T-helper 1 cell treated with Interleukin-12 subunit alpha and Interleukin-12 subunit beta and Interleukin-4 antibody, amounts not matched to agents 30 μg/mL and 1 μg/mL, for 36 hours (primary cell): ENCODE measurements around the gene VPS35L.

Experiments used
- H3K27ac Mint-ChIP-seq: one replicate; pipeline ENCODE4 v1.8.0; 2021; ENCODE audit warnings: mild to moderate bottlenecking, mixed read lengths
- H3K27me3 Mint-ChIP-seq: one replicate; pipeline ENCODE4 v1.8.0; 2021; ENCODE audit warnings: low read depth, mixed read lengths
- H3K36me3 Mint-ChIP-seq: one replicate; pipeline ENCODE4 v1.8.0; 2021; ENCODE audit warnings: low read depth, mixed read lengths
- H3K4me1 Mint-ChIP-seq: one replicate; pipeline ENCODE4 v1.8.0; 2021; ENCODE audit warnings: low read depth, mixed read lengths
- H3K4me3 Mint-ChIP-seq: one replicate; pipeline ENCODE4 v1.8.0; 2021; ENCODE audit warnings: mild to moderate bottlenecking, moderate library complexity, mixed read lengths
- H3K9me3 Mint-ChIP-seq: one replicate; pipeline ENCODE4 v1.8.0; 2021; ENCODE audit warnings: mixed read lengths

Gene VPS35L

GRCh38 chr16:19694989-19695388, 139.5 kb downstream of the VPS35L start:
- H3K9me3 Mint-ChIP-seq, result no peaks in the 10 kb centered on the region
- H3K4me3 Mint-ChIP-seq, result no peak overlapping the region
- no peaks in the 10 kb centered on the region for H3K27me3 Mint-ChIP-seq
- H3K36me3 Mint-ChIP-seq, result peaks cover 15% of the 10 kb centered on the region
- no peak overlapping the region for H3K27ac Mint-ChIP-seq
- H3K4me1 Mint-ChIP-seq, result peaks cover 30% of the 10 kb centered on the region

GRCh38 chr16:19696328-19696727, 140.8 kb downstream of the VPS35L start:
- Mint-ChIP-seq H3K9me3 (no peaks in the 10 kb centered on the region), H3K27ac (peak overlapping the region; percentile 26), H3K4me3 (no peak overlapping the region)

GRCh38 chr16:19696961-19697360, 141.5 kb downstream of the VPS35L start:
- Mint-ChIP-seq H3K36me3 (peaks cover 19% of the 10 kb centered on the region), H3K4me3 (no peak overlapping the region), H3K27ac (no peak overlapping the region), H3K27me3 (no peaks in the 10 kb centered on the region), H3K9me3 (no peaks in the 10 kb centered on the region), H3K4me1 (peaks cover 28% of the 10 kb centered on the region)

More at GRCh38 chr16:19696328-19696727, 140.8 kb downstream of the VPS35L start:
- peaks cover 28% of the 10 kb centered on the region for H3K4me1 Mint-ChIP-seq
- H3K36me3 Mint-ChIP-seq, result peaks cover 19% of the 10 kb centered on the region
- no peaks in the 10 kb centered on the region for H3K27me3 Mint-ChIP-seq

GRCh38 chr16:19697756-19698318, 142.3 kb downstream of the VPS35L start:
- H3K27ac Mint-ChIP-seq, result no peak overlapping the region
- peaks cover 20% of the 10 kb centered on the region for H3K36me3 Mint-ChIP-seq
- H3K27me3 Mint-ChIP-seq, result no peaks in the 10 kb centered on the region

GRCh38 chr16:19698480-19699465, 143.3 kb downstream of the VPS35L start:
- Mint-ChIP-seq H3K4me3 (no peak overlapping the region), H3K9me3 (no peaks in the 10 kb centered on the region), H3K27me3 (no peaks in the 10 kb centered on the region)

More at GRCh38 chr16:19697756-19698318, 142.3 kb downstream of the VPS35L start:
- Mint-ChIP-seq H3K4me3 (no peak overlapping the region), H3K9me3 (no peaks in the 10 kb centered on the region), H3K4me1 (peaks cover 28% of the 10 kb centered on the region)

DNA sequence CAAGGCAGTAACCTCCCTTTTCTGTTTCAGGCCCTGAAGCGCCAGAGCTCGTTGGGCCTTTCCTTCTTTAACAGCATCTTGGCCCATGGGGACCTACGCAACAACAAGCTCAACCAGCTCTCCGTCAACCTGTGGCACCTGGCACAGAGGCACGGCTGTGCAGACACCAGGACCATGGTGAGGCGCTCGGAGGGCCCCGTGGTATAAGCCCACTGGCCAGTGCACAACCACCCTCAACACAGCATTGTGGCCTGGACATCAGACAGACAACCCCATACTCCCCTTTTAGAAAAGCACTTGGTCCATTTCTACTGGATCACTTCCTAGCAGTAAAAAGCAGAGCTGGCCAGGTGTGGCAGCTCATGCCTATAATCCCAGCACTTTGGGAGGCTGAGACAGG, 144.0 kb downstream of the VPS35L start:
- H3K36me3 Mint-ChIP-seq, result peaks cover 25% of the 10 kb centered on the region
- no peak overlapping the region for H3K27ac Mint-ChIP-seq

More at GRCh38 chr16:19698480-19699465, 143.3 kb downstream of the VPS35L start:
- H3K27ac Mint-ChIP-seq, result peak overlapping the region; percentile 37
- peaks cover 28% of the 10 kb centered on the region for H3K4me1 Mint-ChIP-seq
- peaks cover 24% of the 10 kb centered on the region for H3K36me3 Mint-ChIP-seq

GRCh38 chr16:19700319-19700781, 144.8 kb downstream of the VPS35L start:
- no peak overlapping the region for H3K27ac Mint-ChIP-seq
- no peak overlapping the region for H3K4me3 Mint-ChIP-seq
- peaks cover 29% of the 10 kb centered on the region for H3K36me3 Mint-ChIP-seq
- H3K4me1 Mint-ChIP-seq, result peaks cover 28% of the 10 kb centered on the region
- H3K9me3 Mint-ChIP-seq, result no peaks in the 10 kb centered on the region
- H3K27me3 Mint-ChIP-seq, result no peaks in the 10 kb centered on the region

More for the DNA sequence above, 144.0 kb downstream of the VPS35L start:
- peaks cover 28% of the 10 kb centered on the region for H3K4me1 Mint-ChIP-seq
- H3K9me3 Mint-ChIP-seq, result no peaks in the 10 kb centered on the region
- H3K4me3 Mint-ChIP-seq, result no peak overlapping the region
- H3K27me3 Mint-ChIP-seq, result no peaks in the 10 kb centered on the region

DNA sequence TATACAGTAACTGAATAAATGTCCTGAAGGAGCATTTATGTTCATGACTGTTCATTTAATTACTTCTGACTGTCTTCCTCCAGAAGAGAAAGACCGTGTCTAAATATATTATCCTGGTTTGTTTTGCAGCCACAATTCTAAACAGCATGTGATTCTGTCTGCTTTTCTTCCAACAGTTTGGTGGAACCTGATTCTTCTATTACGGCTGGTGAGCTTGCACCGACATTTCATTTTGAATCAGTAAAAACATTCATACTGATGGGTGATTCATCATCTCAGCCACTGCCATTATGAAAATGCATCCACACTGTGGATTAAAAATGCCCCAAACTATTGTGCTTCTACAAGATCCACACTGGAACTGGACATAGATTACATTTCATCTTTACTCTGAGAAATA, 145.6 kb downstream of the VPS35L start:
- peaks cover 25% of the 10 kb centered on the region for H3K4me1 Mint-ChIP-seq
- no peak overlapping the region for H3K4me3 Mint-ChIP-seq
- no peaks in the 10 kb centered on the region for H3K9me3 Mint-ChIP-seq
- no peak overlapping the region for H3K27ac Mint-ChIP-seq
- H3K27me3 Mint-ChIP-seq, result no peaks in the 10 kb centered on the region
- peaks cover 31% of the 10 kb centered on the region for H3K36me3 Mint-ChIP-seq

DNA sequence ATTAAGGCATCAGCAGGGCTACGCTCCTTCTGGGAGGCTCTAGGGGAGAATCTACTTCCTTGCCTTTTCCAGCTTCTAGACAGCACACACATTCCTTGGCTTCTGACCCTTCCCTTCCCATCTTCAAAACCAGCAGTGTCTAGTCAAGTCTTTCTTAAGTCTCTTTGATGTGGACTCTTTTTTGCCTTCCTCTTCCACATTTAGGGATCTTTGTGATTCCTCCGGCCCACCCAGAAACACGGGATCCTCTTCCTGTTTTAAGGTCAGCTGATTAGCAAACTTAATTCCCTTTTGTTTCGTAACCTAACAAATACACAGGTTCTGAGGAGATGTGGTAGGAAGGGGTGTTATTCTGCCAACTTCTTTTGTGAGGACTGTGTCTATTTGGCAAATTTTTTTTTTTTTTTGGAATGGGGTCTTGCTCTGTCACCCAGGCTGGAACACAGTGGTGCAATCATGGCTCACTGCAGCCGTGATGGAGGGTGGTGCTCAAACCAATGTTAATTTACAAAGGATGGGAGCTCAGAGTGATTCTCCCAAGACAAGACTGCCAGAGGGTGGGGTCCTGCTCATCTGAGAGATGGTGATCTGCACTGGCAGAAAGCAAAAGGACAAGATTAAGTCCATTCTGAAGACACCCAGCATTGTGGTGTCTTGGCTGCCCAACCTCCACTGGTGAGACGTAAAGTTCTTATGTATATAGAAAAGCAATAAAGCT, 147.8 kb downstream of the VPS35L start:
- Mint-ChIP-seq H3K27me3 (no peaks in the 10 kb centered on the region), H3K36me3 (peaks cover 31% of the 10 kb centered on the region), H3K4me3 (no peak overlapping the region), H3K27ac (no peak overlapping the region), H3K9me3 (no peaks in the 10 kb centered on the region), H3K4me1 (peaks cover 5% of the 10 kb centered on the region)

- no peaks in the 10 kb centered on the region for H3K27me3 Mint-ChIP-seq
- H3K36me3 Mint-ChIP-seq, result peaks cover 27% of the 10 kb centered on the region
- no peak overlapping the region for H3K4me3 Mint-ChIP-seq
- no peaks in the 10 kb centered on the region for H3K9me3 Mint-ChIP-seq
- H3K4me1 Mint-ChIP-seq, result no peaks in the 10 kb centered on the region
- H3K27ac Mint-ChIP-seq, result no peak overlapping the region
Observed at GRCh38 chr16:19704321-19705145, 149.0 kb downstream of the VPS35L start.

- H3K4me1 Mint-ChIP-seq, result no peaks in the 10 kb centered on the region
- no peaks in the 10 kb centered on the region for H3K27me3 Mint-ChIP-seq
- H3K9me3 Mint-ChIP-seq, result no peaks in the 10 kb centered on the region
- no peak overlapping the region for H3K27ac Mint-ChIP-seq
- no peak overlapping the region for H3K4me3 Mint-ChIP-seq
- peaks cover 28% of the 10 kb centered on the region for H3K36me3 Mint-ChIP-seq
Observed at GRCh38 chr16:19705146-19705501, 149.6 kb downstream of the VPS35L start.

DNA sequence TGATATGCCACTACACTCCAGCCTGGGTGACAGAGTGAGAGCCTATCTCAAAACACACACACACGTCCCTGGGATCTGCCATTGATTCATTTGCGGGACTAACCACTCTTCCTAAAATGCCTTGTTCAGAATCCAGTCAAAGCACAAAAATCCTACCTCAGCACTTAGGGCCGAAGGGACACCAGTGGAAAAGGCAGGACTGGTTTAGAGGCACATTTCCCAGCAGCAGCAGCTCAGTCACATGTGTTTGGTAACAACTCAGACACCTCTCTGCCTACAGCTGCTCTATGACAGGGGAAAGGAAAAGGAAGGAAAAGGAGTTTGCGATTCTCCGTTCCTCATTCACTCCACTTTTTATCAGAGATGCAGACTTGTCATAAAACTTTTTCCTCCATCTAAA, 150.3 kb downstream of the VPS35L start:
- no peaks in the 10 kb centered on the region for H3K27me3 Mint-ChIP-seq
- peaks cover 27% of the 10 kb centered on the region for H3K36me3 Mint-ChIP-seq
- H3K4me3 Mint-ChIP-seq, result no peak overlapping the region
- H3K9me3 Mint-ChIP-seq, result no peaks in the 10 kb centered on the region
- no peaks in the 10 kb centered on the region for H3K4me1 Mint-ChIP-seq
- H3K27ac Mint-ChIP-seq, result no peak overlapping the region

GRCh38 chr16:19706846-19707245, 151.3 kb downstream of the VPS35L start:
- no peak overlapping the region for H3K27ac Mint-ChIP-seq
- no peaks in the 10 kb centered on the region for H3K9me3 Mint-ChIP-seq
- H3K4me3 Mint-ChIP-seq, result no peak overlapping the region
- no peaks in the 10 kb centered on the region for H3K4me1 Mint-ChIP-seq
- no peaks in the 10 kb centered on the region for H3K27me3 Mint-ChIP-seq
- peaks cover 27% of the 10 kb centered on the region for H3K36me3 Mint-ChIP-seq
